Natural killer cell (primary cell): ENCODE measurements around the gene NRP2. TPM values are rescaled to one million over a fixed set of nuclear protein-coding genes. Genes with fewer than 3 reads are reported as not detected.

Experiments used
- ATAC-seq, 3 donors: fragments of 150-1000 bp in 2 of 3; fragments of 200-7000 bp in 1 of 3; cut with Tn5 transposase; 1 replicate in 1 of 3; 2 replicates in 2 of 3; pipeline ENCODE4 v1.10.0; 2021; ENCODE audit warnings: mild to moderate bottlenecking in 2 of 3, moderate library complexity in 2 of 3
- DNase-seq, 2 donors: peaks; one replicate each; pipeline versions ENCODE4 v3.0.0 to v3.0.0-alpha.2; 2013 to 2021; ENCODE audit warnings: mixed read lengths in 1 of 2
- H3K27ac ChIP-seq: one replicate; pipeline ENCODE4 v1.5.1; 2013; ENCODE audit warnings: mild to moderate bottlenecking, low read length
- H3K27me3 ChIP-seq: one replicate; pipeline ENCODE4 v1.6.1; 2013; ENCODE audit warnings: low read length; ENCODE audit not compliant: control insufficient read depth, insufficient read depth
- H3K36me3 ChIP-seq: one replicate; pipeline ENCODE4 v1.6.1; 2013; ENCODE audit warnings: low read length; ENCODE audit not compliant: control insufficient read depth, insufficient read depth
- H3K4me1 ChIP-seq: one replicate; pipeline ENCODE4 v1.6.1; 2013; ENCODE audit warnings: low read length; ENCODE audit not compliant: control insufficient read depth, insufficient read depth
- H3K4me3 ChIP-seq: one replicate; pipeline ENCODE4 v1.5.1; 2013; ENCODE audit warnings: low read length
- H3K9me3 ChIP-seq: one replicate; pipeline ENCODE4 v1.6.1; 2013; ENCODE audit warnings: low read length; ENCODE audit not compliant: control insufficient read depth, insufficient read depth
- H3K27ac Mint-ChIP-seq, 2 donors: one replicate each; pipeline ENCODE4 v1.8.0; 2022; ENCODE audit warnings: mild to moderate bottlenecking in 2 of 2, mixed read lengths in 2 of 2, moderate library complexity in 1 of 2
- H3K27me3 Mint-ChIP-seq, 2 donors: one replicate each; pipeline ENCODE4 v1.8.0; 2022; ENCODE audit warnings: low read depth in 2 of 2, mixed read lengths in 2 of 2
- H3K36me3 Mint-ChIP-seq: one replicate; pipeline ENCODE4 v1.8.0; 2022; ENCODE audit warnings: mixed read lengths
- H3K4me1 Mint-ChIP-seq, 2 donors: one replicate each; pipeline ENCODE4 v1.8.0; 2022; ENCODE audit warnings: mixed read lengths in 2 of 2
- H3K4me3 Mint-ChIP-seq: one replicate; pipeline ENCODE4 v1.8.0; 2022; ENCODE audit warnings: mild to moderate bottlenecking, moderate library complexity, mixed read lengths
- H3K9me3 Mint-ChIP-seq, 2 donors: one replicate each; pipeline ENCODE4 v1.8.0; 2022; ENCODE audit warnings: mixed read lengths in 2 of 2
- WGBS: methylation state at CpG from one replicate; pipeline ENCODE4 v1.1.7; 2013; ENCODE audit warnings: missing lambda C conversion rate; ENCODE audit not compliant: insufficient coverage; 5-methylcytosine and 5-hydroxymethylcytosine counted together
- intact Hi-C: fragments of 100-400 bp; cut with micrococcal nuclease; formaldehyde crosslinking; loops from one replicate; pipeline ENCODE4 v1.14.2; 2022
- total RNA-seq, 4 donors: library from RNA; stranded (reverse); fragments of 120-200 nt in 1 of 4; gene quantifications; one replicate each; pipeline versions ENCODE4 v1.2.3 to v1.2.4, GENCODE V29; 2013 to 2022
- TF ChIP-seq, protein P1 (sequence below): fragments of 200-600 bp; IDR thresholded peaks from one replicate; pipeline ENCODE4 v1.8.0; 2022; ENCODE audit warnings: antibody characterized with exemption

The NRP2 gene
- total RNA-seq, 3 donors from 2014 or later (not counting 1 experiment from before 2014, with no cell fraction given): 0.40 TPM; not detected in 2

DNA sequence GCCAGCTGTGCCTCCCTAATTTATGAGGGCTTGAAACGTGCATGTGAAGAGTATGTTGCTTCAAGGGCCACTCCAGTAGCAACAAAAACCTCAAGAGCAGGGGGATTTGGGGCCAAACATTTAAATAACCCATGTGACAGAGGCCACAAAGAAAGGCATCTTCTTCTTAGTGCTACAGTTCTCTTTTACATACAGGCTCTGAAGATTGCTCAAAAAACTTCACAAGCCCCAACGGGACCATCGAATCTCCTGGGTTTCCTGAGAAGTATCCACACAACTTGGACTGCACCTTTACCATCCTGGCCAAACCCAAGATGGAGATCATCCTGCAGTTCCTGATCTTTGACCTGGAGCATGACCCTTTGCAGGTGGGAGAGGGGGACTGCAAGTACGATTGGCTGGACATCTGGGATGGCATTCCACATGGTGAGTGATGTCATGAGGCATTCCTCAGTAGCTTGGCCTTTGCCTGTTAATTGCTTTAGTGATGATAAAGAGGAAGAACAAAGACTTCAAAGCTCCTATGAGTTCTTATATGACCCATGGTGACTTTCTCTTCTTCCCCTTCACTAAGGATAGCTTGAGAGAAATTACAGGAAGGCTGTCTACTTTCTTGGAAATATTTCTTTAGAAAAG lies 40.1 kb downstream of the NRP2 start:
- Histone ChIP-seq H3K36me3 (no peaks in the 10 kb centered on the region), H3K4me3 (no peak overlapping the region), H3K9me3 (no peaks in the 10 kb centered on the region), H3K4me1 (no peaks in the 10 kb centered on the region), H3K27ac (no peak overlapping the region), H3K27me3 (no peaks in the 10 kb centered on the region)
- no peak for ATAC-seq
- WGBS: 66% methylated on average over 4 of the region's 4 CpGs
- Mint-ChIP-seq H3K4me3 (no peak overlapping the region), H3K27ac (no peak overlapping the region), H3K4me1 (no peaks in the 10 kb centered on the region), H3K9me3 (no peaks in the 10 kb centered on the region), H3K36me3 (no peaks in the 10 kb centered on the region), H3K27me3 (peaks cover 0 to 6% of the 10 kb centered on the region in 2 donors)
- TF ChIP-seq, protein P1, sequence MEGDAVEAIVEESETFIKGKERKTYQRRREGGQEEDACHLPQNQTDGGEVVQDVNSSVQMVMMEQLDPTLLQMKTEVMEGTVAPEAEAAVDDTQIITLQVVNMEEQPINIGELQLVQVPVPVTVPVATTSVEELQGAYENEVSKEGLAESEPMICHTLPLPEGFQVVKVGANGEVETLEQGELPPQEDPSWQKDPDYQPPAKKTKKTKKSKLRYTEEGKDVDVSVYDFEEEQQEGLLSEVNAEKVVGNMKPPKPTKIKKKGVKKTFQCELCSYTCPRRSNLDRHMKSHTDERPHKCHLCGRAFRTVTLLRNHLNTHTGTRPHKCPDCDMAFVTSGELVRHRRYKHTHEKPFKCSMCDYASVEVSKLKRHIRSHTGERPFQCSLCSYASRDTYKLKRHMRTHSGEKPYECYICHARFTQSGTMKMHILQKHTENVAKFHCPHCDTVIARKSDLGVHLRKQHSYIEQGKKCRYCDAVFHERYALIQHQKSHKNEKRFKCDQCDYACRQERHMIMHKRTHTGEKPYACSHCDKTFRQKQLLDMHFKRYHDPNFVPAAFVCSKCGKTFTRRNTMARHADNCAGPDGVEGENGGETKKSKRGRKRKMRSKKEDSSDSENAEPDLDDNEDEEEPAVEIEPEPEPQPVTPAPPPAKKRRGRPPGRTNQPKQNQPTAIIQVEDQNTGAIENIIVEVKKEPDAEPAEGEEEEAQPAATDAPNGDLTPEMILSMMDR: no peak
- no peak for DNase-seq
- intact Hi-C loops: no loop called here

DNA sequence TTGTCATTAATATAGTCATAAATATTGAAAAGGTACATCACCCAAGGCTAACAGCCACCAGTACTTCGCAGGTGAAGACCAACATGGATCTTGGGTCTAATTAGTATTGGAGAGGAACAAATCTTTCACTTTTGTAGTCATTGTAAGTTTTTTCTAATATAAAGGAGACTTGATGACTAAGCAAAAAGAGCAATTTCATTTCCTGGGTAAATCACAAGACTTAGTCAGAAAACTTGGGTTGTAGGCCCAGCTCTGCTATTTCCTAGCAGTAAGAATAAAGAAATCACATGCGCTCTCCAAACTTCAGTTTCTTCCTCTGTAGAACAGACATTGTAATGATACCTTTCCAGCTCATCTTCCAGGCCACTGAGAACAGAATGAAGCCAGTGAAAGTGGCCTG lies 40.9 kb downstream of the NRP2 start:
- ATAC-seq: no peak
- Histone ChIP-seq H3K27me3 (no peaks in the 10 kb centered on the region), H3K27ac (no peak overlapping the region), H3K36me3 (no peaks in the 10 kb centered on the region), H3K9me3 (no peaks in the 10 kb centered on the region), H3K4me1 (no peaks in the 10 kb centered on the region), H3K4me3 (no peak overlapping the region)
- H3K4me3 Mint-ChIP-seq: no peak overlapping the region
- H3K36me3 Mint-ChIP-seq: no peaks in the 10 kb centered on the region
- H3K9me3 Mint-ChIP-seq: no peaks in the 10 kb centered on the region
- H3K27me3 Mint-ChIP-seq: peaks cover 0 to 5% of the 10 kb centered on the region in 2 donors
- DNase-seq: no peak
- H3K4me1 Mint-ChIP-seq: no peaks in the 10 kb centered on the region
- TF ChIP-seq, protein P1: no peak
- 100% methylated on average over 2 of the region's 2 CpGs for WGBS
- intact Hi-C loops: no loop called here
- H3K27ac Mint-ChIP-seq: no peak overlapping the region

DNA sequence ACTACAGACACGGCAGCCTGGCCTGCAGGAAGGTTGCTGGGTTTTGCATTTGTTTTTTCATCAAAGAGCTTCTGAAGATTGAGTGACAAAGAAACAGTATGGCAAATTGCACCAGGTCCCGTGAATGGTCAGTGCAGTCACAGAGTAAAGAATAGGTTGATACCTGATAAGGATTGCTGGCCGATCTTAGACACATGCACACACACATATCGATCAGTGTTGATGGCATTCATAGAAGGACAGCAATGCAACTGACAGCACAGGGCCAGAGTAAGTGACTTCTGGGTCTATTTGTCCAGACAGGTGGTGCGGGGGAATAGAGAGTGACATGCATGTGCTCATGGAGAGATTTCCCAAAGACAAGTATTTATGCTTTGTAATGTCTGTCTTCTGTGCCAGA lies 42.8 kb downstream of the NRP2 start:
- Histone ChIP-seq H3K4me3 (no peak overlapping the region), H3K9me3 (no peaks in the 10 kb centered on the region), H3K4me1 (no peaks in the 10 kb centered on the region), H3K27ac (no peak overlapping the region), H3K36me3 (no peaks in the 10 kb centered on the region), H3K27me3 (no peaks in the 10 kb centered on the region)
- intact Hi-C loops: no loop called here
- Mint-ChIP-seq H3K27ac (no peak overlapping the region), H3K4me3 (no peak overlapping the region), H3K9me3 (no peaks in the 10 kb centered on the region), H3K4me1 (no peaks in the 10 kb centered on the region), H3K27me3 (no peaks in the 10 kb centered on the region), H3K36me3 (no peaks in the 10 kb centered on the region)
- 95% methylated on average over 5 of the region's 5 CpGs for WGBS
- TF ChIP-seq, protein P1: no peak
- no peak for DNase-seq
- ATAC-seq: no peak

DNA sequence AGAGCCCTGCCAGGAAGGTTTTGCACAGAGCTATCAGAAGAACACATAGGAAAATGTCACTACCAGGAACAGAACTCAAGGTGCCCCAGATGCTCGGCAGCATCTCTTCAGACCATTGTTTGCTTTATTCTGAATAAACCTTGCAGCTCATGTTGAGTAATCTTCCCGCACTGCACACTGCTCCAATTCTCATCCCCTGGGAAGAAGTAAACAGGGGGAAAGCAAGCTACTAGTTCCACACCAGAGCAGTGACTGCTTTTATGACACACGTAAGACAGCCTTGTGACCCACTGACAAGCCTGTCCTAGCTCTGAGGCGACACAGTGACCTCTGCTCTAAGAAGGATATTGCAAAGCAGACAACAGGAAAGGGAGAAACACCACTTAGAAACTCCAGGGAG lies 44.2 kb downstream of the NRP2 start:
- TF ChIP-seq, protein P1: no peak
- Mint-ChIP-seq H3K36me3 (no peaks in the 10 kb centered on the region), H3K9me3 (no peaks in the 10 kb centered on the region), H3K4me3 (no peak overlapping the region), H3K4me1 (no peaks in the 10 kb centered on the region), H3K27me3 (no peaks in the 10 kb centered on the region), H3K27ac (no peak overlapping the region)
- 94% methylated on average over 4 of the region's 4 CpGs for WGBS
- intact Hi-C loops: no loop called here
- Histone ChIP-seq H3K27ac (no peak overlapping the region), H3K27me3 (no peaks in the 10 kb centered on the region), H3K4me3 (no peak overlapping the region), H3K9me3 (no peaks in the 10 kb centered on the region), H3K4me1 (no peaks in the 10 kb centered on the region), H3K36me3 (no peaks in the 10 kb centered on the region)
- ATAC-seq: no peak
- no peak for DNase-seq
